Endodermal cell (in vitro differentiated cells): ENCODE measurements around the gene LCAT. TPM values are rescaled to one million over a fixed set of nuclear protein-coding genes. Genes with fewer than 3 reads are reported as not detected.
A peak's percentile ranks its signal among the peaks of the same experiment; 100 is the strongest.

Source experiments
- DNase-seq: peaks from one replicate; pipeline ENCODE4 v3.0.0-alpha.2; 2017
- H3K27ac ChIP-seq: 2 replicates; pipeline ENCODE4 v1.5.1; 2013; ENCODE audit warnings: mild to moderate bottlenecking, low read depth, low read length, moderate library complexity
- H3K27me3 ChIP-seq: 2 replicates; pipeline ENCODE4 v1.6.1; 2013; ENCODE audit warnings: mild to moderate bottlenecking, low read length, moderate library complexity; ENCODE audit not compliant: insufficient read depth, control insufficient read depth, poor library complexity, severe bottlenecking
- H3K36me3 ChIP-seq: 2 replicates; pipeline ENCODE4 v1.7.0; 2013; ENCODE audit warnings: mild to moderate bottlenecking, low read length, moderate library complexity; ENCODE audit not compliant: control insufficient read depth, insufficient read depth
- H3K4me1 ChIP-seq: one replicate; pipeline ENCODE4 v1.7.0; 2013; ENCODE audit warnings: low read length; ENCODE audit not compliant: control insufficient read depth, insufficient read depth
- H3K4me3 ChIP-seq: 2 replicates; pipeline ENCODE4 v1.5.1; 2013; ENCODE audit warnings: mild to moderate bottlenecking, low read length, moderate library complexity
- H3K9ac ChIP-seq: 2 replicates; pipeline ENCODE4 v1.6.1; 2013; ENCODE audit warnings: mild to moderate bottlenecking, low read length, moderate library complexity; ENCODE audit not compliant: poor library complexity, severe bottlenecking; ENCODE audit errors: extremely low read depth
- H3K9me3 ChIP-seq: 2 replicates; pipeline ENCODE4 v1.6.1; 2013; ENCODE audit warnings: mild to moderate bottlenecking, low read length, moderate library complexity; ENCODE audit not compliant: control insufficient read depth
- H3K27ac Mint-ChIP-seq: 2 replicates; pipeline ENCODE4 v1.8.0; 2020; ENCODE audit warnings: mixed read lengths
- H3K27me3 Mint-ChIP-seq: 2 replicates; pipeline ENCODE4 v1.8.0; 2021; ENCODE audit warnings: mild to moderate bottlenecking, mixed read lengths; ENCODE audit not compliant: insufficient read depth
- H3K36me3 Mint-ChIP-seq: 2 replicates; pipeline ENCODE4 v1.8.0; 2020; ENCODE audit warnings: low read depth, mixed read lengths
- H3K4me1 Mint-ChIP-seq: 2 replicates; pipeline ENCODE4 v1.8.0; 2020; ENCODE audit warnings: mixed read lengths
- H3K4me3 Mint-ChIP-seq: 2 replicates; pipeline ENCODE4 v1.8.0; 2020; ENCODE audit warnings: mild to moderate bottlenecking, moderate library complexity, mixed read lengths
- H3K9me3 Mint-ChIP-seq: 2 replicates; pipeline ENCODE4 v1.8.0; 2020; ENCODE audit warnings: mild to moderate bottlenecking, mixed read lengths
- WGBS, 2 experiments: methylation state at CpG; one replicate each; pipeline versions ENCODE4 v1.1.5 to v1.1.7; 2013; ENCODE audit warnings: missing lambda C conversion rate in 2 of 2, mixed read lengths in 1 of 2; ENCODE audit not compliant: insufficient coverage in 1 of 2, insufficient read length in 1 of 2; 5-methylcytosine and 5-hydroxymethylcytosine counted together
- total RNA-seq, 2 donors: library from RNA; stranded (reverse); fragmentation: NEBNext Ultra II Directional in 1 of 2; extraction: Animal tissue kit (Norgen Biotek cat#: 25700) in 1 of 2; gene quantifications; 2 replicates in 1 of 2; 3 replicates in 1 of 2; pipeline ENCODE4 v1.2.1, GENCODE V29; 2021
- TF ChIP-seq, protein P1 (sequence below): fragments of 200-600 bp; sonication (generic); conservative IDR thresholded peaks from 2 replicates; pipeline ENCODE4 v1.5.0; 2021; ENCODE audit warnings: antibody characterized with exemption, mild to moderate bottlenecking

Gene LCAT
- total RNA-seq, 2 donors from 2014 or later = 8.4 to 14.3 TPM

DNA sequence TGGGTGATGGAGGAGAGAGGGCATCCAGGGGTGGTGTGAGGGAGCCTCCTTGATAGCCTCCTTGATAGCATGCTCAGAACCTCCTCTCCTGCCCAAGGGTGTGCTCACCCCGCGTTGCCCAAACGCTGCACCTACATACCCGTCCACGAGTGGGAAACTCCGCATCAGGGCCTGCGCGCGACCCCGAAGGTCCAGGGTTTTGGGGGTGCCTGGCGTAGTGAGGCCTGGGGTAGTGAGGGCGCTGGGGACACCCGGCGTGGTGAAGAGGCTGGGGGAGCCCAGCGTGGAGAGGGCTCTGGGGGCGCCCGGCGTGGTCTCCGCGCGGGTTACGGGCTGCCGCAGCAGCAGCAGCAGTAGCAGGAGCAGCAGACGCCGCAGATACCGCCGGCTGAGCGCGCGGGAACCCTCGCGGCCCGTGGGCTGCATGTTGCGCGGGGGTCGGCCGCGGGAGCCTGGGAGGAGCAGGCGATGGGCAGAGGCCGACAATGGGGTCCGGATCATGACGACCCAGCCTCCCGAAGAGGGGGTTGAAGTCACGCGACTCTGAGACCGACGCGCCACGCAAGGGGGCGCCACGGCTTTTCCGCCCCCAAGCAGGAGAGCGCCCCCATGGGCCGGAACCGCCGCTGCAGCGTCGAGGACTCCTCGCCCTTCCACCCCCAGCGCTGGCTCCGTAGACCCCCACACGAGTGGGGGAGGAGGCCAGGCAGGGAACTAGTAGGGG is 36.2 kb upstream of the LCAT start, which contains the start of gene DPEP3:
Gene DPEP3 (minus strand): TSS at position 545 of the 724 bp plus-strand sequence. CDS start 119 bp downstream, at position 426.
- Histone ChIP-seq H3K36me3 (no peaks in the 10 kb centered on the region), H3K27ac (no peak within 1 kb of the TSS), H3K4me1 (no peaks in the 10 kb centered on the region), H3K4me3 (no peak within 1 kb of the TSS), H3K27me3 (peaks cover 15% of the 10 kb centered on the region), H3K9ac (no peak within 1 kb of the TSS), H3K9me3 (no peaks in the 10 kb centered on the region)
- H3K9me3 Mint-ChIP-seq = peaks cover 9% of the 10 kb centered on the region
- no peak within 1 kb of the TSS for H3K4me3 Mint-ChIP-seq
- H3K27ac Mint-ChIP-seq = no peak within 1 kb of the TSS
- no peaks in the 10 kb centered on the region for H3K36me3 Mint-ChIP-seq
- peaks cover 20% of the 10 kb centered on the region for H3K27me3 Mint-ChIP-seq
- H3K4me1 Mint-ChIP-seq = peaks cover 3% of the 10 kb centered on the region
- peak; percentile 83 for DNase-seq
- 94% methylated on average over 31 to 62 of the region's 62 CpGs for WGBS, 2 experiments
- TF ChIP-seq, protein P1, sequence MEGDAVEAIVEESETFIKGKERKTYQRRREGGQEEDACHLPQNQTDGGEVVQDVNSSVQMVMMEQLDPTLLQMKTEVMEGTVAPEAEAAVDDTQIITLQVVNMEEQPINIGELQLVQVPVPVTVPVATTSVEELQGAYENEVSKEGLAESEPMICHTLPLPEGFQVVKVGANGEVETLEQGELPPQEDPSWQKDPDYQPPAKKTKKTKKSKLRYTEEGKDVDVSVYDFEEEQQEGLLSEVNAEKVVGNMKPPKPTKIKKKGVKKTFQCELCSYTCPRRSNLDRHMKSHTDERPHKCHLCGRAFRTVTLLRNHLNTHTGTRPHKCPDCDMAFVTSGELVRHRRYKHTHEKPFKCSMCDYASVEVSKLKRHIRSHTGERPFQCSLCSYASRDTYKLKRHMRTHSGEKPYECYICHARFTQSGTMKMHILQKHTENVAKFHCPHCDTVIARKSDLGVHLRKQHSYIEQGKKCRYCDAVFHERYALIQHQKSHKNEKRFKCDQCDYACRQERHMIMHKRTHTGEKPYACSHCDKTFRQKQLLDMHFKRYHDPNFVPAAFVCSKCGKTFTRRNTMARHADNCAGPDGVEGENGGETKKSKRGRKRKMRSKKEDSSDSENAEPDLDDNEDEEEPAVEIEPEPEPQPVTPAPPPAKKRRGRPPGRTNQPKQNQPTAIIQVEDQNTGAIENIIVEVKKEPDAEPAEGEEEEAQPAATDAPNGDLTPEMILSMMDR = peak; percentile 97

DNA sequence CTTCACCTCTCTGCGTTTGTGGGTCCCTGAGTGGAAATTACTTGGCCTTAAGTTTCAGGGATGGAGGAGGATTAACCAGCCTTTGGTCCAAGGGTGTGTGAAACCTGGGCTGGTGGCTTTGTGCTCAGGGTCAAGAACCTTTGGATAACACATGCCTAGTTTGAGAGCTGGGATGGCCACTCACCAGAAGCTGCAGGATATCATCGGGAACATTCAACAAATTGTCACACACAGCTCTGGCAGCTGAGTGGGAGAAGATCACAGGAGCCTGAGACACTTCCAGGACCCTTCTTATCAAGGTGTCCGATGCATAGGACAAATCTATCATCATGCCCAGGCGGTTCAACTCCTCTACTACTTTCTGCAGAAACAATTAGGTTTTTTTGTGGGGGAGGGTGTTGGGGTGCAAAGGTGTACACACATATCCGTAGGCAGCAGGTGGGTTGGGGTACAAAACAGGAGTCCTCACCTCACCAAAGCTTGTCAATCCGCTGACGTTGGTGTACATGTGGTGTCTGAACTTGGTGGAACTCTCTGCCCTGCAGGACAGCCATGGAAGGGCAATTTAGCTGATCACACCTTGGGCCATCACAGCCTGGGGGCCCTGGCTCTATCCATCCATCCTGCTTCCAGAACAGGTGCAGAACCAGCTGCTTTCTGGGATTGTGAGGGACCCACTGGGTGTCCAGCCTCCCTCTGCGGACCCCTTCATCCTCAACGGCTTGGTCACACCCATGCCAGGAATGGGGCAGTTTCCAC is 33.7 kb upstream of the LCAT start:
- H3K27me3 ChIP-seq = peaks cover 15% of the 10 kb centered on the region
- Mint-ChIP-seq H3K36me3 (no peaks in the 10 kb centered on the region), H3K4me1 (no peaks in the 10 kb centered on the region), H3K4me3 (no peak overlapping the region), H3K9me3 (peaks cover 3% of the 10 kb centered on the region), H3K27ac (no peak overlapping the region), H3K27me3 (peaks cover 13% of the 10 kb centered on the region)
- TF ChIP-seq, protein P1 = peak; percentile 26
- no peak overlapping the region for H3K27ac ChIP-seq
- H3K4me3 ChIP-seq = no peak overlapping the region
- H3K9ac ChIP-seq = no peak overlapping the region
- 68 to 87% methylated on average over 3 to 9 of the region's 9 CpGs for WGBS, 2 experiments
- DNase-seq = no peak
- H3K9me3 ChIP-seq = no peaks in the 10 kb centered on the region
- H3K36me3 ChIP-seq = no peaks in the 10 kb centered on the region
- H3K4me1 ChIP-seq = no peaks in the 10 kb centered on the region

DNA sequence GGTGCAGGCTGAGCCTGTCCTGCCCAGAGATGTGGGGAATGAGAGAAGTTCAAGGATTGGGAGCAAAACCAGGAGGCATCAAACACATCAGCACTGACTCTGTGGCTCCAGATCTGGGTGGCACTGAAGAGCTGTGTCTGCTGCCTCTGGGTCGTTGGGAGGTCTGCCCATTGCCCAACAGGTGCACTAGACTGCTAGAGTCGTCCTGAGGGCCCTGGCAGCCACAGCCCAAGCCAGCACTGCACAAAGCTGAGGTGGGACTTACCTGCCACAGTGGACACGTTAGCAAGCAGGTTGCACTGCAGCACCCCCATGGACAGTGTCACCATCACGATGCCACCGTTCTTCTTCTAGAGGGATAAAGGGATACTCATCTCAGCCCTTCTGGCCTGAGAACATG is 33.1 kb upstream of the LCAT start:
- Histone ChIP-seq H3K36me3 (no peaks in the 10 kb centered on the region), H3K9ac (no peak overlapping the region), H3K4me1 (no peaks in the 10 kb centered on the region), H3K27me3 (peaks cover 15% of the 10 kb centered on the region), H3K4me3 (no peak overlapping the region), H3K9me3 (no peaks in the 10 kb centered on the region), H3K27ac (no peak overlapping the region)
- TF ChIP-seq, protein P1 = no peak
- no peaks in the 10 kb centered on the region for H3K4me1 Mint-ChIP-seq
- WGBS, 2 experiments = 78 to 79% methylated on average over 4 to 5 of the region's 5 CpGs
- peaks cover 12% of the 10 kb centered on the region for H3K27me3 Mint-ChIP-seq
- H3K9me3 Mint-ChIP-seq = no peaks in the 10 kb centered on the region
- H3K36me3 Mint-ChIP-seq = no peaks in the 10 kb centered on the region
- H3K27ac Mint-ChIP-seq = no peak overlapping the region
- DNase-seq = no peak
- H3K4me3 Mint-ChIP-seq = no peak overlapping the region
